ENCODE measurements around the gene CHCHD3. TPM values are rescaled to one million over a fixed set of nuclear protein-coding genes. Genes with fewer than 3 reads are reported as not detected.

CHCHD3 gene
- total and polyA plus RNA-seq, 2 of the 4 experiments (the other 2 are of a cell fraction), result 56.9 to 141 TPM

DNA sequence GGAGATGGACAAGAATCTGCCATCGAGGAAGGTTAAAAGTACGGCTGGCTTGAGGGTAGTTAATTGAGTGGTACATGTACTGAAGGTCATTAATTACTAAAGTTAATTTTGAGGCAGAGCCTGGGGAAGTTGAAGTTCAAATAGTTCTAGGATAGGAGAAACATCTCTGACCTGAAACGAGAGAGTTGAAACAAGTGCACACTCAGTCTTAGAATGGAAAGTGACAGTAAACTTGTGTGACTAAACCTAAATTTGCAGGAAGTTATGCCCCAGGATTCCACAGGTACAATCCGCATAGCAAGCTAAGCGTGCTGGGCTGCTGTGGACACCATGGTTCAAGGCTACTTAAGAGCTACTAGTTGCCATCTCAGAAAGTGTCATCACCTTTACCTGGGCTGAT lies 209.9 kb downstream of the CHCHD3 start:
- Histone ChIP-seq H3K27ac (ENCODE audit: insufficient read depth, low read length) (no peak overlapping the region), H2BK20ac (ENCODE audit: low read depth, low read length) (no peak overlapping the region), H2BK5ac (ENCODE audit: low read depth, low read length, poor library complexity, severe bottlenecking) (no peak overlapping the region), H4K5ac (ENCODE audit: low read depth, low read length) (no peak overlapping the region), H3K9ac (ENCODE audit: low read depth, low read length) (no peak overlapping the region), H2AFZ (replicated peaks; ENCODE audit: low read length, poor library complexity) (no peak overlapping the region), H4K20me1 (ENCODE audit: insufficient read depth, low read length) (no peaks in the 10 kb centered on the region), H4K91ac (ENCODE audit: insufficient read depth, low read depth, low read length) (no peak overlapping the region), H3K23ac (ENCODE audit: low read depth, low read length) (no peak overlapping the region), H2BK120ac (ENCODE audit: low read depth, low read length) (no peak overlapping the region), H2AK9ac (replicated peaks; ENCODE audit: low read depth, low read length, poor library complexity) (no peak overlapping the region), H3K56ac (ENCODE audit: extremely low read depth, insufficient read depth, low read length) (no peak overlapping the region), H3K4ac (ENCODE audit: low read depth, low read length) (no peak overlapping the region), H2BK15ac (ENCODE audit: low read depth, low read length) (no peak overlapping the region), H3K14ac (replicated peaks; ENCODE audit: low read depth, low read length) (no peak overlapping the region), H4K8ac (ENCODE audit: low read depth in 2 of 2, low read length in 2 of 2) (no peak overlapping the region), H2AK5ac (ENCODE audit: low read depth, low read length) (no peak overlapping the region), H3K18ac (ENCODE audit: low read depth, low read length) (no peak overlapping the region), H3K36me3 (ENCODE audit: control insufficient read depth, insufficient read depth, low read length) (no peaks in the 10 kb centered on the region), H3K27me3 (ENCODE audit: control insufficient read depth, insufficient read depth, low read length) (no peaks in the 10 kb centered on the region), H3K4me2 (ENCODE audit: low read depth, low read length) (no peak overlapping the region), H3K4me1 (ENCODE audit: control insufficient read depth, insufficient read depth, low read length) (no peaks in the 10 kb centered on the region), H3K9me3 (ENCODE audit: control insufficient read depth, insufficient read depth, low read length) (no peaks in the 10 kb centered on the region), H3K79me1 (ENCODE audit: low read depth in 1 of 2, low read length in 2 of 2) (peaks cover 0 to 4% of the 10 kb centered on the region in 2 experiments; a peak in 1 of 4 replicates), H3K4me3 (ENCODE audit: insufficient read depth, low read depth, low read length) (no peak overlapping the region), H3K9me1 (ENCODE audit: insufficient read depth, low read length) (peaks cover 3% of the 10 kb centered on the region; the same call in 1 of the 2 replicates)
- dilution Hi-C loops (cut with HindIII; ENCODE audit: low sequenced_read_pairs, unreplicated experiment) (no loop called here), intact Hi-C loops (cut with micrococcal nuclease) (no loop called here), in situ Hi-C loops (cut with MboI; ENCODE audit: low sequenced_read_pairs) (no loop called here)
- 75% methylated on average over 4 of the region's 5 CpGs; no CpG with 5 or more reads in 1 of the 2 experiments for WGBS, 2 experiments (ENCODE audit: extremely low coverage in 2 of 2, insufficient read length in 1 of 2)
- DNase-seq (no peak), ATAC-seq (ENCODE audit: low read depth) (no peak)
- no TSS peak for BruUV-seq (replicated peaks)
- ChIA-PET POLR2A (ENCODE audit: unreplicated experiment) (no interaction called here), CTCF (no interaction called here)
- TF ChIP-seq BHLHE40 (IDR thresholded peaks at IDR 0.05; ENCODE audit: low read depth, low read length), result no peak
- TF ChIP-seq, protein P1, sequence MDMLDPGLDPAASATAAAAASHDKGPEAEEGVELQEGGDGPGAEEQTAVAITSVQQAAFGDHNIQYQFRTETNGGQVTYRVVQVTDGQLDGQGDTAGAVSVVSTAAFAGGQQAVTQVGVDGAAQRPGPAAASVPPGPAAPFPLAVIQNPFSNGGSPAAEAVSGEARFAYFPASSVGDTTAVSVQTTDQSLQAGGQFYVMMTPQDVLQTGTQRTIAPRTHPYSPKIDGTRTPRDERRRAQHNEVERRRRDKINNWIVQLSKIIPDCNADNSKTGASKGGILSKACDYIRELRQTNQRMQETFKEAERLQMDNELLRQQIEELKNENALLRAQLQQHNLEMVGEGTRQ (IDR thresholded peaks at IDR 0.05; ENCODE audit: low read depth, low read length), result no peak
- no peak for TF ChIP-seq CTCF (conservative IDR thresholded peaks at IDR 0.05; ENCODE audit: low read depth, low read length)
- TF ChIP-seq MXI1 (IDR thresholded peaks at IDR 0.05; ENCODE audit: borderline replicate concordance, low read depth, low read length), result no peak
- TF ChIP-seq, protein P2, sequence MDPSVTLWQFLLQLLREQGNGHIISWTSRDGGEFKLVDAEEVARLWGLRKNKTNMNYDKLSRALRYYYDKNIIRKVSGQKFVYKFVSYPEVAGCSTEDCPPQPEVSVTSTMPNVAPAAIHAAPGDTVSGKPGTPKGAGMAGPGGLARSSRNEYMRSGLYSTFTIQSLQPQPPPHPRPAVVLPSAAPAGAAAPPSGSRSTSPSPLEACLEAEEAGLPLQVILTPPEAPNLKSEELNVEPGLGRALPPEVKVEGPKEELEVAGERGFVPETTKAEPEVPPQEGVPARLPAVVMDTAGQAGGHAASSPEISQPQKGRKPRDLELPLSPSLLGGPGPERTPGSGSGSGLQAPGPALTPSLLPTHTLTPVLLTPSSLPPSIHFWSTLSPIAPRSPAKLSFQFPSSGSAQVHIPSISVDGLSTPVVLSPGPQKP (IDR thresholded peaks at IDR 0.05; ENCODE audit: borderline replicate concordance, low read depth, low read length), result no peak
- TF ChIP-seq NFE2L2 (IDR thresholded peaks at IDR 0.05; ENCODE audit: low read depth, low read length), result no peak
- no peak for TF ChIP-seq MAZ (IDR thresholded peaks at IDR 0.05; ENCODE audit: borderline replicate concordance, low read depth, low read length)
- no peak for TF ChIP-seq RCOR1 (IDR thresholded peaks at IDR 0.05; ENCODE audit: insufficient replicate concordance, low read length)
- no peak for TF ChIP-seq CEBPB (IDR thresholded peaks at IDR 0.05; ENCODE audit: low read depth, low read length)
- TF ChIP-seq POLR2A (IDR thresholded peaks at IDR 0.05; ENCODE audit: low read depth, low read length), result no peak
- TF ChIP-seq RAD21 (IDR thresholded peaks at IDR 0.05; ENCODE audit: low read length), result no peak
